Mesodermal cell (in vitro differentiated cells): ENCODE data around the gene ST8SIA5. TPM values are rescaled to one million over a fixed set of nuclear protein-coding genes. Genes with fewer than 3 reads are reported as not detected.
"Not testable (repeated sequence)": the region's sequence is repeated elsewhere in the genome, so short reads cannot be mapped to it uniquely, and the experiment has no call there.

Experiments used
- H3K27ac ChIP-seq: 2 replicates; pipeline ENCODE4 v1.7.0; 2013; ENCODE audit warnings: mild to moderate bottlenecking, low read depth, low read length, moderate library complexity; ENCODE audit not compliant: severe bottlenecking
- H3K36me3 ChIP-seq: 2 replicates; pipeline ENCODE4 v1.7.1; 2013; ENCODE audit warnings: mild to moderate bottlenecking, low read length, moderate library complexity; ENCODE audit not compliant: control insufficient read depth, insufficient read depth
- H3K4me1 ChIP-seq: one replicate; pipeline ENCODE4 v1.7.1; 2013; ENCODE audit warnings: mild to moderate bottlenecking, low read length; ENCODE audit not compliant: insufficient read depth, control insufficient read depth, poor library complexity, severe bottlenecking
- H3K4me3 ChIP-seq: 2 replicates; pipeline ENCODE4 v1.7.0; 2013; ENCODE audit warnings: low read length, control low read depth, mild to moderate bottlenecking; ENCODE audit not compliant: insufficient read depth, poor library complexity, severe bottlenecking; ENCODE audit errors: extremely low read depth
- H3K9me3 ChIP-seq: 2 replicates; pipeline ENCODE4 v1.7.1; 2013; ENCODE audit warnings: mild to moderate bottlenecking, low read length, moderate library complexity; ENCODE audit not compliant: control insufficient read depth
- WGBS, 2 experiments: methylation state at CpG; one replicate each; pipeline ENCODE4 v1.1.5; 2013; ENCODE audit warnings: missing lambda C conversion rate in 2 of 2; ENCODE audit not compliant: insufficient coverage in 2 of 2; 5-methylcytosine and 5-hydroxymethylcytosine counted together
- polyA plus RNA-seq, 2 experiments: library from polyadenylated mRNA; stranded (reverse); fragments of 50-300 nt; gene quantifications; one replicate each; pipeline ENCODE4 v1.2.3, GENCODE V29; 2013

The ST8SIA5 gene, protein sequence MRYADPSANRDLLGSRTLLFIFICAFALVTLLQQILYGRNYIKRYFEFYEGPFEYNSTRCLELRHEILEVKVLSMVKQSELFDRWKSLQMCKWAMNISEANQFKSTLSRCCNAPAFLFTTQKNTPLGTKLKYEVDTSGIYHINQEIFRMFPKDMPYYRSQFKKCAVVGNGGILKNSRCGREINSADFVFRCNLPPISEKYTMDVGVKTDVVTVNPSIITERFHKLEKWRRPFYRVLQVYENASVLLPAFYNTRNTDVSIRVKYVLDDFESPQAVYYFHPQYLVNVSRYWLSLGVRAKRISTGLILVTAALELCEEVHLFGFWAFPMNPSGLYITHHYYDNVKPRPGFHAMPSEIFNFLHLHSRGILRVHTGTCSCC
- 0.88 TPM for polyA plus RNA-seq (2013, experiment 1 of 2)
- 1.3 TPM for polyA plus RNA-seq (2013, experiment 2 of 2)

DNA sequence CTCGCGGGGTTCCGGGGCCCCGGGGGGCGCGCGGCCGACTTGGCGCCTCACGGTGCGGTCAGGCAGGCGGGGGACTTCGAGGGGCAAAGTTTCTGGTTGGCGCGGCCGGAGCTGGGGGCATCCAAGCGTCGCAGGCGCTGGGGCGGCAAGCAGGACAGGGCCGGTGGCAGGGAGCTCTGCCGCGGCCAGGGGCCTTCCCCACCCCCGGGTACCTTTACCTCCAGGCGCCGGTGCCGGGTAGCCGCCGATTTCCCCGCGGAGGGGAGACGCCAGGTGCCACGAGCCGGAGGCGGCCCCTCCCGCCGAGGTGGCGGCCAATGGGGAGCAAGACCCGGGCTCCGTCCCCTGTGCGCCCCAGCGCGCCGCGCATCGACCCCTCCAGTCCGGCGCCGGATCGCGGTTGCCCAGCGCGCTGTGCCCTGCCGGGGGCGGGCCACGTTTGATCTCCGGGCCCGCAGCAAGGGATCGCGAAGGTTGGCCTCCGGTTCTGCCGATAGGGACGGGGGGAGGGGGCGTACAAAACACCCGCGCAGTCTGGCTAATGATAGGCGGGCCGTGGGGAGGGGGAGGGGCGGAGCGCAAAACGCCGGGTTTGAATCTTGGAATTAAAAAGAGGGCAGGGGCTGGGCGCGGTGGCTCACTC is at the start of gene ST8SIA5:
Gene ST8SIA5 (minus strand): TSS at position 495 of the 643 bp plus-strand sequence. CDS start 545 bp downstream, outside the sequence.
- no peaks in the 10 kb centered on the region for H3K36me3 ChIP-seq
- WGBS, 2 experiments: 0 to 1% methylated on average over 36 to 63 of the region's 74 CpGs
- no peaks in the 10 kb centered on the region for H3K9me3 ChIP-seq
- peak within 1 kb of the TSS; percentile 40 for H3K4me3 ChIP-seq
- no peak within 1 kb of the TSS for H3K27ac ChIP-seq
- H3K4me1 ChIP-seq: no peaks in the 10 kb centered on the region

DNA sequence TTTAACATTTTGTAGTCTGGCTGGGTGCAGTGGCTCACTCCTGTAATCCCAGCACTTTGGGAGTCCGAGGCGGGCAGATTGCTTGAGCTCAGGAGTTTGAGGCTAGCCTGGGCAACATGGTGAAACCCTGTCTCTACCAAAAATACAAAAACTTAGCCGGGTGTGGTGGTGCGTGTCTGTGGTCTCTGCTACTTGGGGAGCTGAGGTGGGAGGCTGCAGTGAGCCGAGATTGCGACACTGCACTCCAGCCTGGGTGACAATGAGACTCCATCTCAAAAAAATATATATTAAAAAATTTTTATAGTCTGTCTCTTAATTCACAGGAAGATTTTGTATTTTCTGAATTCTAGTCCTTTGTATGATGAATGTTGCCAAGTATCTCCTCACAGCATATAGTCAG is 39.1 kb upstream of the ST8SIA5 start:
- H3K27ac ChIP-seq, H3K4me1 ChIP-seq, H3K9me3 ChIP-seq, H3K4me3 ChIP-seq, H3K36me3 ChIP-seq: not testable (repeated sequence)
- WGBS, 2 experiments: 100% methylated on average over 2 of the region's 6 CpGs; no CpG with 5 or more reads in 1 of the 2 experiments

DNA sequence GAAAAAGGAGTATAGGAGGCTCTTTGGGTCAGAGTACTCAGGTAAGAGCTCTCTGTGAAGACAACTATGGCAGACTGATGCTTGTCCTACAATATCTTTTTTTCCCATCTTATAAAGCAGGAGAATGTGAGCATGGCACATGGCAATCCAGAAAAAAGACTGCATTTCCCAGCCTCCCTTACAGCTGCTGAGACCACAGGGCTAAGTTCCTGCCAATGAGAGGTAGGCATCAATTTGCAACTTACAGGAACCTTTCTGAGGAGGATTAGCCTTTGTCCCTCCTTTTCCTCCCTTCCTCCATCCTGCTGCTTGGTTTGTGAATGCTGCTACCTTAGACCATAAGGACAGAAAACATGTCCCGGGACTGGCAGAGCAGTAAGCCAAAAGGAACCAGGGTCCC is 37.8 kb upstream of the ST8SIA5 start:
- 71 to 89% methylated on average over 1 of the region's 1 CpG for WGBS, 2 experiments
- Histone ChIP-seq H3K27ac (no peak overlapping the region), H3K4me3 (no peak overlapping the region), H3K9me3 (no peaks in the 10 kb centered on the region), H3K36me3 (no peaks in the 10 kb centered on the region), H3K4me1 (no peaks in the 10 kb centered on the region)

DNA sequence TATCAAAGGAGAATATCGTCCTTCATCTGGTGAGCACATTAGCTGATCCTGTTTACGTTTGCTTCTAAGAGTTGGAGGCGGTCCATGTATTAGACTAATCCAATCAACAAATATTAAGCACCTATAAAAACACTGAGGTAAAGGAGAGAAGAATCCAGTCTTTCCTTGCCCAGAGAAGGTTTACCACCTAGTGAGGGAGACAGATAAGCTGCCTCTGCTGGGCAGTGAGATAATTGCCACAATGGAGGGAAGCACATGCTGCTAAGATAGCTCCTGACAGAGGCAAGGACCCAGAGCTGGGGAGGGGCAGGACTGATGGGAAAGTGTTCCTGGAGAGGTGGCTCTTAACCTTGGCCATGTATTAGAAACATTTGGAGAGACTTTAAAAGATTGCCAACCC is 36.7 kb upstream of the ST8SIA5 start:
- no peaks in the 10 kb centered on the region for H3K4me1 ChIP-seq
- H3K9me3 ChIP-seq: no peaks in the 10 kb centered on the region
- no peak overlapping the region for H3K4me3 ChIP-seq
- no peaks in the 10 kb centered on the region for H3K36me3 ChIP-seq
- H3K27ac ChIP-seq: no peak overlapping the region
- 100% methylated on average over 1 of the region's 3 CpGs; no CpG with 5 or more reads in 1 of the 2 experiments for WGBS, 2 experiments

DNA sequence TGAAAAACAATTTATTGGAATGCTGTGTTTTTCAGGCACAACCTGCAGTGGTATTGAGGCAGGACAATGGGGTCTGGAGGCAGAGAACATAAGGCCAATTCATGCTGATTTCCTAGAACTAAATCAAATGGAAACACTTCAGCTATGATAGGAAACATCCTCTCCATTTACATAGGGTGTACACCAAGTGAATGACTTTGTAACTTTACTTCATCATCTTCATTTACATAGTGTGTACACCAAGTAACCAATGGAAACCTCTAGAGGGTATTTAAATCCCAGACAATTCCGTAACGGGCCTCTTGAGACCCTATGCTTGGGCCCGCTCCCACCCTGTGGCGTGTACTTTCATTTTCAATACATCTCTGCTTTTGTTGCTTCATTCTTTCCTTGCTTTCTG is 32.2 kb upstream of the ST8SIA5 start:
- no peaks in the 10 kb centered on the region for H3K4me1 ChIP-seq
- no peak overlapping the region for H3K27ac ChIP-seq
- H3K36me3 ChIP-seq: no peaks in the 10 kb centered on the region
- 91 to 98% methylated on average over 4 of the region's 4 CpGs for WGBS, 2 experiments
- no peak overlapping the region for H3K4me3 ChIP-seq
- no peaks in the 10 kb centered on the region for H3K9me3 ChIP-seq

DNA sequence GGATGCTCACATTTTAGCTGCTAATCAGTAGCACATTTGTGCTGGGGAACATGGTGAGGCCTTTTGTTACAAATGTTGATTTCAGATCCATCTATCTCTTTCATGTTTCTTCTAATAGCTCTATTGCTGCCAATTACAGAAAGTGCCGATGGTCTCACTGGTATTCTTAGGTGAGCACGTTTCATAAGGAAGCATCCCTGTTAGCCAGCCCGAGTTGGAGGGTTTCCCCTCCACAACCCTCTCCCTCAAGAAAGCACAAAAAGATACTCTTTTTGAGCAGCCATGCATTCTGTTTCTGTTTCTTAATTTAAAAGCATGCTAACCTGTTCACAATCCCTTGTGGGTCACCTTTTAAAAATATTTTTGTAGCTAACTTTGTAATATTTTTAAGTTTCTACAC is 30.8 kb upstream of the ST8SIA5 start:
- H3K27ac ChIP-seq: no peak overlapping the region
- WGBS, 2 experiments: 75 to 84% methylated on average over 3 of the region's 3 CpGs
- H3K4me3 ChIP-seq: no peak overlapping the region
- H3K4me1 ChIP-seq: no peaks in the 10 kb centered on the region
- H3K36me3 ChIP-seq: no peaks in the 10 kb centered on the region
- no peaks in the 10 kb centered on the region for H3K9me3 ChIP-seq

DNA sequence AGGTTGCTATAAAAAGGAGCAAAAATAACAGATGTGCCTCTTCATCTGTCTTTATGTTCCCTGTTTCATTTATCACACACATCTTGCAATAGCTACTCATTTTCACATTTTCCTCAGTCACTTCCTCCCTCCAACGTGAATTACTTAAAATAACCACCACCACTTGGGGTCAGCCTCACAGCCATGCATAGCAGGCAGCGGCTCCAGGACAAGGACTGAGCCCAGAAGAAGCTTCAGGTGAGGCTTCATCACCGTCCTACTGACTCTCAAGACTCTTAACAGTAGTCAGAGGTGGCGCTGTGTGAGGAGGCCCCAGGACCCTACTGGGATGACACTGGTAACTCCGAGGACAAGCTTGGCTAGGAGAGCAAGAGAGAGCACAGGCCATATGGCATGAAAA is 15.5 kb upstream of the ST8SIA5 start:
- Histone ChIP-seq H3K27ac (no peak overlapping the region), H3K4me3 (no peak overlapping the region), H3K4me1 (no peaks in the 10 kb centered on the region), H3K36me3 (no peaks in the 10 kb centered on the region), H3K9me3 (no peaks in the 10 kb centered on the region)
- WGBS, 2 experiments: 70 to 86% methylated on average over 2 to 3 of the region's 5 CpGs

DNA sequence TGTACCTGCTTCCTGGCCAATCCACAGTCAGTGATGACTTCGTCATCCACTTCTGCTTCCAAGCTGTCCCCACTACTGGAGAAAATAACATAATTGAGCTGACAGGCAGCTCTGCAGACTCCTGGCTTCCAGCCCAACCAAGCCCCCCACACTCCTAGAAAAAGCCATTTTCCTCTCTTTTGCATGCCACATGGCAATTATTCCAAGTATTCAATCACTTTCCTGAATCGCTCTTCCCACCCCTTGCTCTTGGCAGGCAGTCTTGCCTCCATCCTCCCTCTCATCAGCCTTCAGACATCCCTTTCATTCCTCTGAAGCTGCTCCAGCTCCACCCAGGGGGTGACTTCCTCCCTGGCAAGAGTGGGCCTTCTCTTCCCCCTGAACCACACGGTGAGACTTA is 14.3 kb upstream of the ST8SIA5 start:
- WGBS, 2 experiments: 74 to 79% methylated on average over 2 to 3 of the region's 3 CpGs
- Histone ChIP-seq H3K36me3 (no peaks in the 10 kb centered on the region), H3K4me3 (no peak overlapping the region)

DNA sequence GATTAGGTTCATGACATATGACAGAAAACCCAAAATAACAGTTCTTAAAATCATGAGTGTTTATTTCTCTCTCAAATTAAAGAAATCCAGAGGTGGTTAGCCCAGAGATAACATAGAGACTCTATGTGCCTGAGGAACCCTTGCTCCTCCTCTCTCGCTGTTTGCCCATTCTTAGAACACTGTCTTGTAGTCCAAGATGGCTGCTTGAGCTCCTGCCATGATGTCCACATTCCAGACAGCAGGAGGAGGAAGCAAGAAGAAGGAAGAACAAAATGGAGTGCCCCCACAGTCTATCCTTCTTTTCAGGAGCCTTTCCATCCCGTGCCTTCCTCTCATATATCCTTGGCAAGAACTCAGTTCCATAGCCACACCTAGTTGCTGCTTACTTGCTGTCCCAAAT is 13.9 kb upstream of the ST8SIA5 start:
- Histone ChIP-seq H3K4me3 (no peak overlapping the region), H3K4me1 (no peaks in the 10 kb centered on the region), H3K9me3 (no peaks in the 10 kb centered on the region), H3K36me3 (no peaks in the 10 kb centered on the region), H3K27ac (no peak overlapping the region)
- WGBS, 2 experiments: 86% methylated on average over 1 of the region's 2 CpGs; no CpG with 5 or more reads in 1 of the 2 experiments

More for the DNA sequence above, 14.3 kb upstream of the ST8SIA5 start:
- Histone ChIP-seq H3K9me3 (no peaks in the 10 kb centered on the region), H3K4me1 (no peaks in the 10 kb centered on the region), H3K27ac (no peak overlapping the region)

DNA sequence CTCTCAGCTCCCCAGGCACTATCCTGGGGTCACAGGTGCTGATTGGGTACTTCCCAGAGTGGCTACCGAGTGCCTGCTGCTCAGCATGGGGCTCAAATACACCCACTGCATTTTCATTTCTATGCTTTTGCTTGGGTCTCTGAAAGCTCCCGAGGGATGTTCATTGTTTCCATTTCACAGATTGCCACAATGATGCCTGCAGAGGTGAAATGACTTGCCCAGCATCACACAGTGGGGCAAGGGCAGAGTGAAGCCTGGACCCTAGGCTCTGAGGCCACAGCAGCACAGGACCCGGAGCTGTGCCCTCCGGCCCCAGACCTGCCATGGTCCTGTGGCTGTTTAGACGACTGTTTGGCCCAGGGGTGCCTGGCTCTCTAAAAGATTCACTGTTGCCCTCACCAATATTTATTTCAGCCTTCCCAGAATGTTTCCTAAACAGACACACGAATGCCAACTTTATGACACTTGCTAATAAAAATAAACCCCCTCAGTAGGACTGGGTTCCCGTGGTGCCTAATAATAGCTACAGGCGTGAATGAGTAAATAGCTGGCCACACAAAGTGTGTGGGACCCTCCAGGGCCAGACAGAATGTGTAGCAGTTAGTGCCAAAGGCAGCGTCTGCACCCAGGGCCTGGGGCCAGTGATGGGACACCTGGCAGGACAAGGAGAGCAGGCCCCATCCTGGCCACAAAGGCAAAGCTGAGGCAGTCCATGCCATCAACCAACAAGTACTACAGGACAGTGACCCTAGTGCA is 11.5 kb upstream of the ST8SIA5 start:
- Histone ChIP-seq H3K36me3 (no peaks in the 10 kb centered on the region), H3K9me3 (no peaks in the 10 kb centered on the region), H3K27ac (no peak overlapping the region), H3K4me1 (no peaks in the 10 kb centered on the region), H3K4me3 (no peak overlapping the region)
- WGBS, 2 experiments: 74 to 77% methylated on average over 8 of the region's 9 CpGs
